Measurements from ENCODE around the gene LRP4.

The LRP4 gene

GRCh38 chr11:46857666-46858065 is 60.7 kb downstream of the LRP4 start:
- no peak overlapping the region for H3K4ac ChIP-seq (ENCODE audit: low read depth, low read length)
- no peak overlapping the region for H3K23ac ChIP-seq (ENCODE audit: low read length)
- H3K4me2 ChIP-seq (ENCODE audit: low read length): no peak overlapping the region
- no peak overlapping the region for H2BK5ac ChIP-seq (ENCODE audit: low read length)
- H2BK120ac ChIP-seq (ENCODE audit: low read depth, low read length): no peak overlapping the region
- no CpG with 5 or more reads among the region's 4 CpGs for WGBS (ENCODE audit: extremely low coverage, insufficient coverage, low lambda C conversion rate)
- no peak overlapping the region for H2AK5ac ChIP-seq (ENCODE audit: low read length)
- H3K4me1 ChIP-seq (ENCODE audit: control insufficient read depth, low read depth, low read length): no peaks in the 10 kb centered on the region
- H3K56ac ChIP-seq (ENCODE audit: low read length): no peak overlapping the region
- no peaks in the 10 kb centered on the region for H3K79me2 ChIP-seq (ENCODE audit: control insufficient read depth, insufficient read depth, low read length)
- no peak overlapping the region for H3K9ac ChIP-seq (ENCODE audit: low read length)
- H3K4me3 ChIP-seq (ENCODE audit: low read length): no peak overlapping the region
- peaks cover 15% of the 10 kb centered on the region for H3K36me3 ChIP-seq (ENCODE audit: control insufficient read depth, insufficient read depth, low read length)
- H4K8ac ChIP-seq (ENCODE audit: low read depth, low read length): no peak overlapping the region
- H3K27me3 ChIP-seq (ENCODE audit: insufficient read depth, low read length, poor library complexity): no peaks in the 10 kb centered on the region
- no peaks in the 10 kb centered on the region for H3K79me1 ChIP-seq (ENCODE audit: low read length)
- no peak overlapping the region for H3K18ac ChIP-seq (ENCODE audit: low read length)
- H2BK15ac ChIP-seq (replicated peaks; ENCODE audit: low read depth): no peak overlapping the region
- DNase-seq: no peak
- H4K5ac ChIP-seq (ENCODE audit: low read length): no peak overlapping the region
- no peak overlapping the region for H3K27ac ChIP-seq (ENCODE audit: low read depth, low read length)

- H3K9ac ChIP-seq (ENCODE audit: low read length): no peak overlapping the region
- no peaks in the 10 kb centered on the region for H3K4me1 ChIP-seq (ENCODE audit: control insufficient read depth, low read depth, low read length)
- no peak overlapping the region for H4K5ac ChIP-seq (ENCODE audit: low read length)
- no peak overlapping the region for H3K27ac ChIP-seq (ENCODE audit: low read depth, low read length)
- no peak overlapping the region for H3K4ac ChIP-seq (ENCODE audit: low read depth, low read length)
- no peak overlapping the region for H4K8ac ChIP-seq (ENCODE audit: low read depth, low read length)
- no peak overlapping the region for H3K4me3 ChIP-seq (ENCODE audit: low read length)
- no peaks in the 10 kb centered on the region for H3K79me1 ChIP-seq (ENCODE audit: low read length)
- no peaks in the 10 kb centered on the region for H3K27me3 ChIP-seq (ENCODE audit: insufficient read depth, low read length, poor library complexity)
- H2BK120ac ChIP-seq (ENCODE audit: low read depth, low read length): no peak overlapping the region
- H3K56ac ChIP-seq (ENCODE audit: low read length): no peak overlapping the region
- no peak for DNase-seq
- no peak overlapping the region for H2BK15ac ChIP-seq (replicated peaks; ENCODE audit: low read depth)
- no peak overlapping the region for H3K18ac ChIP-seq (ENCODE audit: low read length)
- H3K4me2 ChIP-seq (ENCODE audit: low read length): no peak overlapping the region
- H2AK5ac ChIP-seq (ENCODE audit: low read length): no peak overlapping the region
- peaks cover 14% of the 10 kb centered on the region for H3K36me3 ChIP-seq (ENCODE audit: control insufficient read depth, insufficient read depth, low read length)
- H3K79me2 ChIP-seq (ENCODE audit: control insufficient read depth, insufficient read depth, low read length): no peaks in the 10 kb centered on the region
- H2BK5ac ChIP-seq (ENCODE audit: low read length): no peak overlapping the region
- WGBS (ENCODE audit: extremely low coverage, insufficient coverage, low lambda C conversion rate): no CpG with 5 or more reads among the region's 5 CpGs
- H3K23ac ChIP-seq (ENCODE audit: low read length): no peak overlapping the region
These were observed 61.6 kb downstream of the LRP4 start for GRCh38 chr11:46856605-46857343.

- H3K56ac ChIP-seq (ENCODE audit: low read length): no peak overlapping the region
- no peak overlapping the region for H3K4me3 ChIP-seq (ENCODE audit: low read length)
- no peak overlapping the region for H2AK5ac ChIP-seq (ENCODE audit: low read length)
- no peak overlapping the region for H3K4ac ChIP-seq (ENCODE audit: low read depth, low read length)
- H2BK15ac ChIP-seq (replicated peaks; ENCODE audit: low read depth): no peak overlapping the region
- no peak overlapping the region for H2BK120ac ChIP-seq (ENCODE audit: low read depth, low read length)
- no peaks in the 10 kb centered on the region for H3K79me1 ChIP-seq (ENCODE audit: low read length)
- H3K36me3 ChIP-seq (ENCODE audit: control insufficient read depth, insufficient read depth, low read length): peaks cover 13% of the 10 kb centered on the region
- no peaks in the 10 kb centered on the region for H3K79me2 ChIP-seq (ENCODE audit: control insufficient read depth, insufficient read depth, low read length)
- H3K27me3 ChIP-seq (ENCODE audit: insufficient read depth, low read length, poor library complexity): no peaks in the 10 kb centered on the region
- no peak for DNase-seq
- no peak overlapping the region for H3K18ac ChIP-seq (ENCODE audit: low read length)
- no peak overlapping the region for H3K4me2 ChIP-seq (ENCODE audit: low read length)
- H3K27ac ChIP-seq (ENCODE audit: low read depth, low read length): no peak overlapping the region
- no peak overlapping the region for H4K5ac ChIP-seq (ENCODE audit: low read length)
- H2BK5ac ChIP-seq (ENCODE audit: low read length): no peak overlapping the region
- H3K23ac ChIP-seq (ENCODE audit: low read length): no peak overlapping the region
- no CpG with 5 or more reads among the region's 2 CpGs for WGBS (ENCODE audit: extremely low coverage, insufficient coverage, low lambda C conversion rate)
- no peak overlapping the region for H4K8ac ChIP-seq (ENCODE audit: low read depth, low read length)
- H3K4me1 ChIP-seq (ENCODE audit: control insufficient read depth, low read depth, low read length): no peaks in the 10 kb centered on the region
- no peak overlapping the region for H3K9ac ChIP-seq (ENCODE audit: low read length)
These were observed 62.5 kb downstream of the LRP4 start for GRCh38 chr11:46855863-46856262.

DNA sequence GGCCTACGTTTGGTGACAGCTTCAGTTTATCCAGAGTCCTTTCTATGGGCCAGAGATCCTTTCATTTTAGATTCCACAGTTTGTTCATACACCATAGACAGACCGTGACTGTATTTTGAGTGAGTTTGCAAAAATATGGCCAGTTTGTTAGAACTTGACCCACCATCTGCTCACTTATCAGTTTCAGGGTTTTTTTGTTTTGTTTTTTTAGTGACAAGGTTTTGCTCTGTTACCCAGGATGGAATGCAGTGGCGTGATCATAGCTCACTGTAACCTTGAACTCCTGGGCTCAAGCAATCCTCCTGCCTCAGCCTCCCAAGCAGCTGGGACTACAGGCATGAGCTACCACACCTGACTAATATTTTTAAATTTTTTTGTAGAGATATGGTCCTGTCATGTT is 63.2 kb downstream of the LRP4 start:
- Histone ChIP-seq H3K79me1 (ENCODE audit: low read length) (no peaks in the 10 kb centered on the region), H3K56ac (ENCODE audit: low read length) (no peak overlapping the region), H3K4me1 (ENCODE audit: control insufficient read depth, low read depth, low read length) (no peaks in the 10 kb centered on the region), H2BK5ac (ENCODE audit: low read length) (no peak overlapping the region), H2BK15ac (replicated peaks; ENCODE audit: low read depth) (no peak overlapping the region), H3K4me2 (ENCODE audit: low read length) (no peak overlapping the region), H3K4me3 (ENCODE audit: low read length) (no peak overlapping the region), H3K36me3 (ENCODE audit: control insufficient read depth, insufficient read depth, low read length) (peaks cover 11% of the 10 kb centered on the region), H4K8ac (ENCODE audit: low read depth, low read length) (no peak overlapping the region), H4K5ac (ENCODE audit: low read length) (no peak overlapping the region), H3K23ac (ENCODE audit: low read length) (no peak overlapping the region), H3K18ac (ENCODE audit: low read length) (no peak overlapping the region), H3K79me2 (ENCODE audit: control insufficient read depth, insufficient read depth, low read length) (no peaks in the 10 kb centered on the region), H2BK120ac (ENCODE audit: low read depth, low read length) (no peak overlapping the region), H2AK5ac (ENCODE audit: low read length) (no peak overlapping the region), H3K9ac (ENCODE audit: low read length) (no peak overlapping the region), H3K27me3 (ENCODE audit: insufficient read depth, low read length, poor library complexity) (no peaks in the 10 kb centered on the region), H3K4ac (ENCODE audit: low read depth, low read length) (no peak overlapping the region), H3K27ac (ENCODE audit: low read depth, low read length) (no peak overlapping the region)
- no peak for DNase-seq
- WGBS (ENCODE audit: extremely low coverage, insufficient coverage, low lambda C conversion rate): no CpG with 5 or more reads among the region's 3 CpGs

- no peaks in the 10 kb centered on the region for H3K4me1 ChIP-seq (ENCODE audit: control insufficient read depth, low read depth, low read length)
- H3K4me2 ChIP-seq (ENCODE audit: low read length): no peak overlapping the region
- no peaks in the 10 kb centered on the region for H3K79me2 ChIP-seq (ENCODE audit: control insufficient read depth, insufficient read depth, low read length)
- H4K5ac ChIP-seq (ENCODE audit: low read length): no peak overlapping the region
- no peaks in the 10 kb centered on the region for H3K36me3 ChIP-seq (ENCODE audit: control insufficient read depth, insufficient read depth, low read length)
- no CpG with 5 or more reads among the region's 10 CpGs for WGBS (ENCODE audit: extremely low coverage, insufficient coverage, low lambda C conversion rate)
- no peak overlapping the region for H3K56ac ChIP-seq (ENCODE audit: low read length)
- H3K27ac ChIP-seq (ENCODE audit: low read depth, low read length): no peak overlapping the region
- H3K79me1 ChIP-seq (ENCODE audit: low read length): no peaks in the 10 kb centered on the region
- no peak overlapping the region for H2BK15ac ChIP-seq (replicated peaks; ENCODE audit: low read depth)
- no peak overlapping the region for H2BK120ac ChIP-seq (ENCODE audit: low read depth, low read length)
- no peak overlapping the region for H3K9ac ChIP-seq (ENCODE audit: low read length)
- H3K4ac ChIP-seq (ENCODE audit: low read depth, low read length): no peak overlapping the region
- no peak overlapping the region for H4K8ac ChIP-seq (ENCODE audit: low read depth, low read length)
- H3K4me3 ChIP-seq (ENCODE audit: low read length): no peak overlapping the region
- no peak overlapping the region for H3K18ac ChIP-seq (ENCODE audit: low read length)
- H3K27me3 ChIP-seq (ENCODE audit: insufficient read depth, low read length, poor library complexity): no peaks in the 10 kb centered on the region
- DNase-seq: peak; percentile 27
- H2BK5ac ChIP-seq (ENCODE audit: low read length): no peak overlapping the region
- H3K23ac ChIP-seq (ENCODE audit: low read length): no peak overlapping the region
- no peak overlapping the region for H2AK5ac ChIP-seq (ENCODE audit: low read length)
These were observed 67.4 kb downstream of the LRP4 start for GRCh38 chr11:46850829-46851380.

GRCh38 chr11:46849631-46850030 is 68.7 kb downstream of the LRP4 start:
- Histone ChIP-seq H2BK5ac (ENCODE audit: low read length) (no peak overlapping the region), H3K27ac (ENCODE audit: low read depth, low read length) (no peak overlapping the region), H3K4me2 (ENCODE audit: low read length) (no peak overlapping the region), H3K23ac (ENCODE audit: low read length) (no peak overlapping the region), H3K56ac (ENCODE audit: low read length) (no peak overlapping the region), H3K79me1 (ENCODE audit: low read length) (no peaks in the 10 kb centered on the region), H2AK5ac (ENCODE audit: low read length) (no peak overlapping the region), H3K18ac (ENCODE audit: low read length) (no peak overlapping the region), H3K4ac (ENCODE audit: low read depth, low read length) (no peak overlapping the region), H2BK15ac (replicated peaks; ENCODE audit: low read depth) (no peak overlapping the region), H3K27me3 (ENCODE audit: insufficient read depth, low read length, poor library complexity) (no peaks in the 10 kb centered on the region), H4K8ac (ENCODE audit: low read depth, low read length) (no peak overlapping the region), H3K4me3 (ENCODE audit: low read length) (no peak overlapping the region), H3K9ac (ENCODE audit: low read length) (no peak overlapping the region), H3K4me1 (ENCODE audit: control insufficient read depth, low read depth, low read length) (no peaks in the 10 kb centered on the region), H4K5ac (ENCODE audit: low read length) (no peak overlapping the region), H3K79me2 (ENCODE audit: control insufficient read depth, insufficient read depth, low read length) (peaks cover 10% of the 10 kb centered on the region), H3K36me3 (ENCODE audit: control insufficient read depth, insufficient read depth, low read length) (no peaks in the 10 kb centered on the region), H2BK120ac (ENCODE audit: low read depth, low read length) (no peak overlapping the region)
- WGBS (ENCODE audit: extremely low coverage, insufficient coverage, low lambda C conversion rate): no CpG with 5 or more reads among the region's 1 CpG
- no peak for DNase-seq
